Measurements from ENCODE around the gene FAM83G. TPM values are rescaled to one million over a fixed set of nuclear protein-coding genes. Genes with fewer than 3 reads are reported as not detected.
A peak's percentile ranks its signal among the peaks of the same experiment; 100 is the strongest.

Gene FAM83G
- total and polyA plus RNA-seq, 3 donors from 2014 or later, result 2.5 to 4.7 (median 4.6) TPM

DNA sequence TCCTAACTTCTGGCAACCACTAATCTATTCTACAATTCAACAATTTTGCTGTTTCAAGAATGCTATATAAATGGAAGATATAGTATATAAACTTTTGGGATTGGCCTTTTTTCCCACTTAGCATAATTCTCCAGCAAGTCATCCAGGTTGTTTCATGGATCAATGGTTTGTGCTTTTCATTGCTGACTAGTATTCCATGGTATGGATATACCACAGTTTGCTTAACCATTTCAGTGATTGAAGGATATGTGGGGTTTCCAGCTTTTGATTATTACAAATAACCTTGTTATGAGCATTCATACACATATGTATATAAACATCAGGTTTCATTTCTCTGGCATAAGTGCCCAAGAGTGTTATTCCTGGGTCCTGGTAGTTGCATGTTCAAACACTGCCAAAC is 2.1 kb upstream of the FAM83G start:
- H3K36me3 ChIP-seq (ENCODE audit: low read depth, missing control alignments), result no peaks in the 10 kb centered on the region
- no peak overlapping the region for H3K4me3 ChIP-seq
- intact Hi-C loops (cut with DNase I; ENCODE audit: low total_unique reads), result no loop called here
- no peak for TF ChIP-seq POLR2A (IDR thresholded peaks at IDR 0.05)
- TF ChIP-seq, protein P1, sequence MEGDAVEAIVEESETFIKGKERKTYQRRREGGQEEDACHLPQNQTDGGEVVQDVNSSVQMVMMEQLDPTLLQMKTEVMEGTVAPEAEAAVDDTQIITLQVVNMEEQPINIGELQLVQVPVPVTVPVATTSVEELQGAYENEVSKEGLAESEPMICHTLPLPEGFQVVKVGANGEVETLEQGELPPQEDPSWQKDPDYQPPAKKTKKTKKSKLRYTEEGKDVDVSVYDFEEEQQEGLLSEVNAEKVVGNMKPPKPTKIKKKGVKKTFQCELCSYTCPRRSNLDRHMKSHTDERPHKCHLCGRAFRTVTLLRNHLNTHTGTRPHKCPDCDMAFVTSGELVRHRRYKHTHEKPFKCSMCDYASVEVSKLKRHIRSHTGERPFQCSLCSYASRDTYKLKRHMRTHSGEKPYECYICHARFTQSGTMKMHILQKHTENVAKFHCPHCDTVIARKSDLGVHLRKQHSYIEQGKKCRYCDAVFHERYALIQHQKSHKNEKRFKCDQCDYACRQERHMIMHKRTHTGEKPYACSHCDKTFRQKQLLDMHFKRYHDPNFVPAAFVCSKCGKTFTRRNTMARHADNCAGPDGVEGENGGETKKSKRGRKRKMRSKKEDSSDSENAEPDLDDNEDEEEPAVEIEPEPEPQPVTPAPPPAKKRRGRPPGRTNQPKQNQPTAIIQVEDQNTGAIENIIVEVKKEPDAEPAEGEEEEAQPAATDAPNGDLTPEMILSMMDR (IDR thresholded peaks at IDR 0.05), result no peak
- DNase-seq, result no peak
- no peaks in the 10 kb centered on the region for H3K27me3 ChIP-seq
- H3K27ac ChIP-seq, result no peak overlapping the region
- H3K4me1 ChIP-seq, result no peaks in the 10 kb centered on the region
- H3K9me3 ChIP-seq, result no peaks in the 10 kb centered on the region

DNA sequence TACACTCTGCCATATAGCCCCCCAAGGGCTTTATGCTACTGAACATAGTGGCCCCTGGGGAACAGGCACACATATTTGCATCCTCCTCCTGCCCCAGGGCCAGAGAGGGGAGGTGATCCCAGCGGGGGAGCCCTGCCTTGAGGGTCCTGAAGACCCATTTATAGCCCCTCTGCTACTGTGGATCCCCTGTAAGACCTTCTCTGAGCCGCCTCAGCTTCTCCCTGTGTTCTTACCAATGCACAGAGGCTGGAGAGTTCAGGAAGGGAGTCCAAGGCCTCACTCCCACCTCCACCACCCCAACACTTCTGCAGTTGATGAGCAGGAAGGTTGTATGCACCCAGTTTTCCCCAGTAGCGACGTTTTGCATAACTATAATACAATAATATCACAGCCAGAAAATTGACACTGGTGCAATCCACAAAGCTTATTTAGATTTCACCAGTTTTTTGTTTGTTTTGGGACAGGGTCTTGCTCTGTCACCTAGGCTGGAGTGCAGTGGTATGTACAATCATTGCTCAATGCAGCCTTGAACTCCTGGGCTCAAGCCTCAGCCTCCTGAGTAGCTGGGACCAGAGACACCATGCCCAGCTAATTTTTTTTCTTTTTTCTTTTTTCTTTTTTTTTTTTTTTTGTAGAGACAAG is 1.3 kb upstream of the FAM83G start:
- H3K9me3 ChIP-seq, result no peaks in the 10 kb centered on the region
- no peak overlapping the region for H3K27ac ChIP-seq
- no peak overlapping the region for H3K4me3 ChIP-seq
- WGBS, 2 donors, result 78 to 88% methylated on average over 4 of the region's 4 CpGs
- no peaks in the 10 kb centered on the region for H3K4me1 ChIP-seq
- no peak for TF ChIP-seq POLR2A (IDR thresholded peaks at IDR 0.05)
- TF ChIP-seq, protein P1 (IDR thresholded peaks at IDR 0.05), result no peak
- no peaks in the 10 kb centered on the region for H3K27me3 ChIP-seq
- DNase-seq, result no peak
- intact Hi-C loops (cut with DNase I; ENCODE audit: low total_unique reads), result no loop called here
- no peaks in the 10 kb centered on the region for H3K36me3 ChIP-seq (ENCODE audit: low read depth, missing control alignments)

DNA sequence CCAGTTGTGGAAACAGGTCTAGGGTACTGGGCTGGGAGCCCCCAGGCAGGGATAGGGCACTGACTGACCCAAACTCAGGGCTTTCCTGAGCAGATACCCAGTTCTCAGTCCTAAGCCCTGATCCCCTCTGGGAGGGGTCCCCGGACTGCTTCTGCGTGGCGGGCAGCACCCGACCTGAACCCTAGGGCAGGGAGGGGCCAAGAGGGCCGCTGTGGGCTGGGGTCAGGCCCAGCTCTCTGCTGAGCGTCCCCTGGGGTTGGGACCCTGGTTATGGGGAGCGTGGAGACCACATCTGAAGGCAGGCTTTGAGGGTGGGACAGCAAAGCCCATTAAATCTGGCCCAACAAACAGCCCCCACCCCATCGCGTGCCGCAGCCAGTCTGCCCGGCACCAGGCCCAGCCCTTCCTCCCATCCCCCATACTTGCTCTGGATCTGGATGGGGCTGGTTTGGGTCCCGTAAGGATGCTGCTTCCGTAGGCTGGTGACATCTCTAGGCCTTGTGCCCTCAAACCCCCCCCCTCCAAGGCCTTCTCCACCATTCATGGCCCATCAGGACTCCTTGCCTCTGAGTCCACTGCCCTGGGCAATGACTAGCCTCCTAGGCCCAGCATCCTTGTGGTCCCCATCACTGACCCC is 691 bp upstream of the FAM83G start:
- Histone ChIP-seq H3K27ac (no peak overlapping the region), H3K4me3 (peak overlapping the region in 1 of 2 donors; percentile 51), H3K36me3 (ENCODE audit: low read depth, missing control alignments) (no peaks in the 10 kb centered on the region), H3K4me1 (no peaks in the 10 kb centered on the region), H3K9me3 (no peaks in the 10 kb centered on the region), H3K27me3 (no peaks in the 10 kb centered on the region)
- 66 to 74% methylated on average over 8 to 13 of the region's 13 CpGs for WGBS, 2 donors
- no peak for TF ChIP-seq POLR2A (IDR thresholded peaks at IDR 0.05)
- TF ChIP-seq, protein P1 (IDR thresholded peaks at IDR 0.05), result no peak
- DNase-seq, result no peak
- intact Hi-C loops (cut with DNase I; ENCODE audit: low total_unique reads), result no loop called here

DNA sequence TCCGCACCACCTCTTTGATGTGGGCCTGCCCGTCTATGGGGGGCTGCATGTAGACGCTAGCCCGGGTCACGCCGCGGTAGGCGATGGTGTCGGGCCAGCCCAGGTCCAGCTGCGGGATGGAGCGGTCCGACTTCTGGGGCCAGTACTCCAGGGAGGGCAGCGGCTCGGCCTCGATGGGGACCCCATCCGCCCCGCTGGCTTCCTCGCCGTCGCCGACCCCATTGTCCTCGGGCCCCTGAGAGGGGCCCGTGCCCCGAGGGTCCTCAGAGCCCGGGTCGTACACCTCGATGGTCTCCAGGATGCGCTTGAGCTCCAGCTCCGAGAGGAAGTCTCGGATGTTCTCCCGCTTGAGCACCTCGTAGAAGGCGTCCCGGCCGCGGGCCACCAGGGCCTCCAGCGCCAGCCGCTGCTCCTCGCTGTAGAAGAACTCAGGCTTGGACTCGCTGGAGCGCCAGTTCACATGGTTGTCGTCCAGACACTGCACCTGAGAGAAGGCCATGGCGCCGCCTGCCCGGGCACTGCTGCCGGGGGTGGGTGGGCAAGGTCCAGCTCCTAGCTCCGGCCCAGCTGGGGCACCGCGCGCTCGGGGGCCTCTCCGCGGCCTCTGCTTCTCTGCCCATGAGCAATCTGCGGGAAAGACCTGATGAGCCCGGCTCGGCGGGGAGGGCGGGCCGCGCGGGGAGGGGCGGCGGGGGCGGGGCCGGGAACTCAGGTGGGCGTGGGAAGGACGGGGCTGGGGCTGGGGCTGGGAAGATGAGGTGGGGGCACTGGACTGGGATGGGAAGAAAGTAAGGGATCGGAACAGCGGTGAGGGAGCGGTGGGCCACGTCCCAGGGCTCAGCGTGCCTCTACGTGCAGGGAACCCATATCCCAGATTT is 782 bp downstream of the FAM83G start:
- no peaks in the 10 kb centered on the region for H3K4me1 ChIP-seq
- H3K27ac ChIP-seq, result no peak overlapping the region
- peak overlapping the region; percentile 48 to 51 for H3K4me3 ChIP-seq
- H3K36me3 ChIP-seq (ENCODE audit: low read depth, missing control alignments), result no peaks in the 10 kb centered on the region
- TF ChIP-seq POLR2A (IDR thresholded peaks at IDR 0.05), result no peak
- TF ChIP-seq, protein P1 (IDR thresholded peaks at IDR 0.05), result no peak
- intact Hi-C loops (cut with DNase I; ENCODE audit: low total_unique reads), result no loop called here
- 16 to 31% methylated on average over 10 to 42 of the region's 73 CpGs for WGBS, 2 donors
- H3K9me3 ChIP-seq, result no peaks in the 10 kb centered on the region
- peak; percentile 25 for DNase-seq
- H3K27me3 ChIP-seq, result no peaks in the 10 kb centered on the region

Data from testis (tissue), 3 donors.